A673 (cell line): ENCODE measurements around the gene TBCD.

Experiments
- CTCF ChIP-seq: fragments of 300-800, 200-600 bp; sonication (generic); conservative IDR thresholded peaks from 2 replicates; pipeline ENCODE4 v1.5.1; 2017; ENCODE audit warnings: low read depth, mild to moderate bottlenecking, antibody characterized with exemption, low read length, moderate library complexity, mixed read lengths
- EZH2 ChIP-seq: fragments of 200-600 bp; sonication (generic); IDR thresholded peaks from 2 replicates; pipeline ENCODE4 v1.6.1; 2017; ENCODE audit warnings: borderline replicate concordance, low read depth, mild to moderate bottlenecking, mixed read lengths, antibody characterized with exemption, low read length; ENCODE audit not compliant: poor library complexity, severe bottlenecking

GRCh38 chr17:82887255-82888164 lies 135.6 kb downstream of the TBCD start:
- TF ChIP-seq CTCF: no peak
- no peak for TF ChIP-seq EZH2
